Measurements from ENCODE around the gene LMX1B.

Gene LMX1B

DNA sequence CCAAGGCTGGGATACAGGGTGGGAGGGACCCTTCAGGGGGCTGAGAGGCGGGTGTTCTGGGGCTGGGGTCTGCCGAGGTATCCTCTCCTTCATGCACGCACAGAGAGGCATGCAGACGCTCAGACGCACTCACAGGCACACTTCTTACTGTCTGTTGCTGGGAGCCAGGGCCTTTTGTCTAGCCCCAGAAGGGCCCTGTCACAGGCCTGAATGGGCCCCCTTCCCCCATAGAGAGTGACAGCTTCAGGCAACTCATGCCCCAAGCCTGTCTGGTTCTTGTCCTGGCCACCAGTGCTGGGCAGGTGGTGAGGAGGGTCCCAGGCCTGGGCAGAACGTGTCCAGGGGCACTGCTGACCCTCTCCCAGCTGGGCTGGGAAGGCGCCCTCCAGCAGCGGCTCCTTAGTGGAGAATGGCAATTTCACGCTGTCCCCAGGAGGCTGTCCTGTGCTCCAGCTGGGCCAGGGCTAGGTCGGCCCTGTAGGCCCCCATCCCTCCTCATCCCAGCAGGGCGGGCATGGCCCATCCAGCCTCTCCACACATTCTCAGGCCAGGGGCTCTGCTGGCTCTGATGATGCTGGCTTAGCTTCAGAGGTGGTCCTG, 45.3 kb downstream of the LMX1B start:
- DNase-seq (ENCODE audit: low spot score), result no peak

- DNase-seq (ENCODE audit: low spot score), result no peak
Measured at GRCh38 chr9:126661122-126661520, 47.4 kb downstream of the LMX1B start.

DNA sequence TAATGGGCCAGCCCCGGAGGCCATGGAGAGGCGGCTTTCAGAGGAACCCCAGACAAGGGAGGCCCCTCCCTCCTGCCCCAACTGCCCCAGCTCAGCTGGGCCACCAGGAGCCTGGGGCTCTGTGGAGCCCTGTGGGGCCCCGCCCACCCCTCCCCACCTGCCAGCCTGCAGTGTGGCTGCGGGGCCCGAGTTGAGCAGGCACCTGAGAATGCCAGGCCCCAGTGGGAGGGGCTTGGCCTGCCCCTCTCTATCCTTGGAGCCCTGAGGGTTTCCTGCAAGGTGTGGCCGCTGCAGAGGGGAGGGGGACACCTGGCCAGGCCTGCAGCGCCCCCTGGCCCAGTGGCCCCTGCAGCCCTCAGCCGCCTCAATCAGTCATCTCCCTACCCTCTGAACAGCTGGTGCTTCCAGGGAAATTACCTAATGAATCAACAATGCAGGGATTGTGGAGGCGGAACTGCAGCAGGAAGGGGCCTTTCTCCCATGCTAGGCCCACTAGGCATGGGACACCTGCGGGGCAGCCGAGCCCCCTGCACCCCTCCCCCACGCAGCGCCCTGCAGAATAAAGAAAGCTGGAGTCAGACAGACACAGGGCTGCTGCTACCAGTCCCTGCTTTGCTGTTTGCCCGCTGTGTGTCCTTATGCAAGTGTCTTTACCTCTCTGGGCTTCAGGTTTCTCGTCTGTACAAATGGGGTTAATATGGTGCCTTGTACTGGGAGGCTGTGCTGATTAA, 48.0 kb downstream of the LMX1B start:
- peak; percentile 66 for DNase-seq (ENCODE audit: low spot score)

- no peak for DNase-seq (ENCODE audit: low spot score)
Measured at GRCh38 chr9:126663661-126664072, 49.9 kb downstream of the LMX1B start.

- no peak for DNase-seq (ENCODE audit: low spot score)
Measured at GRCh38 chr9:126664900-126665643, 51.3 kb downstream of the LMX1B start.

- no peak for DNase-seq (ENCODE audit: low spot score)
Measured at GRCh38 chr9:126665644-126666035, 51.9 kb downstream of the LMX1B start.

- no peak for DNase-seq (ENCODE audit: low spot score)
Measured at GRCh38 chr9:126666155-126666803, 52.6 kb downstream of the LMX1B start.

- DNase-seq (ENCODE audit: low spot score), result no peak
Measured at GRCh38 chr9:126667190-126668055, 53.7 kb downstream of the LMX1B start.

GRCh38 chr9:126668058-126668457, 54.3 kb downstream of the LMX1B start:
- no peak for DNase-seq (ENCODE audit: low spot score)

DNA sequence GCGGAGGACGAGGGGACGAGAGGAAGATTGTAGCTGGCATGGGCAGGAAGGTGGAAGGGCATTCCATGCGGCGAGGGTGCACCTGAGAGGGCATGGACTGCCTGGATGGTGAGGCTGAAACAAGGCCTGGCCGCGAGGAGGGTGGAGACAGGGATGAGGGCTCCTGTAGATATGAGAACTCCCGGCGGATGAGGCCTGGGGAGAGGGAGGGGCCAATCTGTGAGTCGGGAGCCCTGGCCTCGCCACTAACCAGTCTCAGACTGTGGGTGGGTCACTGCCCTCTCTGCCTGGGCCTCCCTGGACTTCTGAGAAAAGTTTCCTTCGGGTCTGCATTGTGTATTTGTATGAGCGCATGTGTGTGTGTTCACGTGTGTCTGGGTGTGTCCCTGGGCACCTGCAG, 55.4 kb downstream of the LMX1B start:
- no peak for DNase-seq (ENCODE audit: low spot score)

DNA sequence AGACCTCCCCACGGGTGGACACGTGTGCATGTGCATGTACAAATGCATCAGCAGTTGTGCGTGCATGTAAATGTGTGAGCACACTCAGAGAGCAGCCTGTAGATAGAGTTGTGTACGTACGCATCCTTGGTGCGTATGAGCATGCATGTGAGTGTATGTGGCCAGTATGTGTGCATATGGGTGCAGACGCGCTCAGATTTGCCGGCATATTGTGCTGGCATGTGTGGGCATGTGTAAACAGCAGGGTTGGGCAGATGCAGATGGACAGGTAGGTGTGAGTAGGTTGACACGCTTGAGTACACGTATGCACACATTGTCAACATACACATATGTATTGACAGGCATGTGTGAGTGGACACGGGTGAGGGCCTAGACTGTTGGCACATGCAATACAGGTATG, 56.5 kb downstream of the LMX1B start:
- no peak for DNase-seq (ENCODE audit: low spot score)

GRCh38 chr9:126671381-126671831, 57.7 kb downstream of the LMX1B start:
- DNase-seq (ENCODE audit: low spot score), result no peak

DNA sequence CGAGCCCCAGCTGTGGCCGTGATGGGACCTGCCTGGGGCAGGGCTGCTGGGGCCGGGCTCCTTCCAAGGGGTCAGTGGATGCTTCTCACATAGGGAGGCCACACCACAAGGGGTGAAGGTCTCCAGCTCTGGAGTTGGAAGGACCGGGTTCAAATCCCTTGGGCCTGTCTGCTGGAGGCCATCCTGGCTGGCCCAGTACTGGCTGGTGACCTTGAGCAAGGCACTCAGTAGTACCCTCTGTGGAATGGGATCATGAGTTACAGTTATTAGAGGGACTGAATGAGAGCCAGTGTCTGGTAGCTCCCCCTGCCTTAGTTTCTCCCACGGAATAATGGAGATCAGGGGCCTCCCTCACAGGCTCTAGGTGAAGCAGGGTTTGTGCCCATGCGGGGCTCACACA, 58.3 kb downstream of the LMX1B start:
- DNase-seq (ENCODE audit: low spot score), result no peak

GRCh38 chr9:126672634-126673284, 59.0 kb downstream of the LMX1B start:
- no peak for DNase-seq (ENCODE audit: low spot score)

DNA sequence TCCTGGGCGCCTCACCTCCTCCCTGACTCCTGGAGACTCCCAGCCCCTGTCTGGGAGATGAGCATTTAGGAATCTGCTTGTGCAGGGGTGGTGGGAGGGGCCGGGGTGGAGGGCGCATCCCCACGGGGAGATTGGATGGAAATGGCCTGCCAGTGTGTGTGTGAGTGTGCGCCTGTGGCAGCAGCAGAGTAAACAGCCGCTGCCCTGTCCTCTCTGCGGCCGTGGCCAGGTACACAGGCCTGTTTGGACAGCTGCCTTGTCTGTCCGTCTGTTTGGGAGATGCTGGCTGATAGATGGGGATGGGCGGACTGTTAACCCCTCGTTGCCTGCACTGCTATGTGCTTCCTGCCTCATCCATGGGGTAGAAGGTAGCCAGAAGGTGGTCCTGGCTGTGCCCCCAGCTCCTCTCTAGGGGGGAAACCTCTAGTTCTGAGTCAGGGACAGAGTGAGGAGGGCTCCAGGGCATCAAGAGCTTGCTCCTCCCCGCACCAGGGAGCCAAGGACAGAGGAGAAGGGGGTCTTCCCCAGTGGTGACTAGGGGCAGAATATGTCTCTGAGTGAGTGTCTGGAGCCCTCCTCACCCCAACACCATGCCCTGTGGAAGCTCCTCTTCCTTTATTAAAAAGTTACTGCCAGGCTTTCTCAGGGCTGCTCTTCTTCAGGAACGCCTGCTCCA, 60.1 kb downstream of the LMX1B start:
- DNase-seq (ENCODE audit: low spot score), result no peak

DNA sequence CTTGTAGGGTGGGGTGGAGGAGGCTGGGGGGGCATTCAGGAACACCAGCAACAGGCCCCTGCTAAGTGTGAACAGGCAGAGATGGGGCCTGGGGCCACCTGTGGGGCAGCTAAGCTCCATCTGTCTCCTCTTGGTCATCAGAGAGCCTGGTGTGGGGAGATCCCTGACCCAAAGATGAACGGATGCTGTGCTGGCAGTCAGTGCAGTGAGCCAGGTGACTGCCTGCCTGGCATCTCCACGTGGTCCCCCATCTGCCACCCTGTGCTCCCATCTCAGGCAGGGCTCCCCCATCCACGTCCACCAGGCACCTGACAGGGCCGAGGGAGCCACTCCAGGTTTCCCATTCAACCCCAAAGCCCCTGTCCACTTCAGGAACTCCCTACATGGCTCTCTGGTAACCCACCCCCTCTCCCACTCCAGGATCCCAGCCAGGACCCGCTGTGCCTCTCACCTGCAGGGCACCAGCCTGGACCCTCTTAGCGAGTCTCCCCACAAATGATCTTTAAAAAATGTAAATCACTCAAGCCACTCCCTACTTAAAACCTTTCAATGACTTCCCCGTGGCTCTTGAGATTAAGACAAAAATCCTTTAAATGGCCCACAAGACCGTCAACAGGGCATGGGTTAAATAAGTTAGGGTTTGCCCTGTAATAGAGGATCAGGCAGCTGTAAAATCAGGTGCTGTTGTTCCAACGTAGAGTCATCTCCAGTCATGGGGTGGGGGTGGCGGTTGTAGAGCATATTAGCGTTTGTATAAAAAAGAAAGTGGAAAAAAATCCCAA, 60.8 kb downstream of the LMX1B start:
- no peak for DNase-seq (ENCODE audit: low spot score)

DNA sequence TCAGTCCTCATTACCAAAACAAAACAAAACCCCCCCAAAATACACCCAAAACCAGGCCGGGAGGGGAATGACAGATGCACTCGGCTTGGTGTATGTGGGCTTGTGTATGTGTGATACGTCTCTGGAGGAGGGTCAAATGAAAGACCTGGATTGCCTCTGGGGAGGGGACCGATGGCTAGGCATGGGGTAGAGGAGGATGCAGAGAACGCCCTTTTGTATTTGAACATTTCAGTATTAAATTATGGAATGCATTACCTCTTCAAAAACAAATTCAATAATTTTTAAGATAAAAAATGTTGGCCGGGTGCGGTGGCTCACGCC, 61.4 kb downstream of the LMX1B start:
- no peak for DNase-seq (ENCODE audit: low spot score)

DNA sequence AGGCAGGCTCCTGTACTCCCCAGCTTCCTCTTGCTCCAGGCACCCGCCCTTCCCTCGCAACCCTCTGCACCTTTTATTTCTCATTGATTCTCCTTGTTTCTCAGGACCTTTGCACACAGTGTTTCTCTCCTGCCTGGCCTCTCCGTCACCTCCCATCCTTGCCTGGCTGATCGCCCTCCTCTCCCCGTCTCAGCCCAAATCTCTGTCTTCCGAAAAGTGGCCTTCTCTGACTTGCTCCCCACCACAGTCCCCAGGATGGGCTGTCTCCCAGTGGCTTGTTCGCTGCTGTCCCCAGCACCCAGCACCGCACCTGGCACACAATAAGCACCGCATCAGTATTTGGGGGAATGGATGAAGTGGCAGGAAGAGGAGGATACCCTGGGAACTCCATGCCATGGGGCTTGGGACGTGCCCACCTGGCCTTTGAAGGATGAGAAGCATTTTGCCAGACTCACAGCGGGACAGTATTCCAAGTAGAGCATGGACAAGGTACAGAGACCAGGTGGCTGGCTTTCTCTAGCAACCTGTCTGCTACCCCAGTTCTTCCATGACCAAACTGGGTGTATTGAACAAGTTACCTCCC, 62.5 kb downstream of the LMX1B start:
- no peak for DNase-seq (ENCODE audit: low spot score)

GRCh38 chr9:126676685-126677143, 63.0 kb downstream of the LMX1B start:
- DNase-seq (ENCODE audit: low spot score), result no peak

Data from HuH-7.5 (cell line).